HG02973 (cell line): ENCODE results near the gene SLF2.

Experiments
- ATAC-seq: cut with Tn5 transposase; IDR thresholded peaks from one replicate; pipeline ENCODE4 v1.9.1; 2021; ENCODE audit warnings: moderate library complexity; ENCODE audit not compliant: unreplicated experiment

The SLF2 gene

GRCh38 chr10:100998991-100999741 lies 86.4 kb downstream of the SLF2 start:
- peak; percentile 27 for ATAC-seq

GRCh38 chr10:100999742-101000126 lies 87.0 kb downstream of the SLF2 start, which contains the start of gene LZTS2:
TSS of gene LZTS2 (plus strand) at chr10:100999808. CDS start at chr10:101002539, 2,731 bp downstream.
- no peak for ATAC-seq

GRCh38 chr10:101000127-101000914 lies 87.6 kb downstream of the SLF2 start:
- ATAC-seq, result no peak

- ATAC-seq, result no peak
Observed at GRCh38 chr10:101000915-101001658, 88.3 kb downstream of the SLF2 start.

GRCh38 chr10:101001659-101002035 lies 88.9 kb downstream of the SLF2 start:
- ATAC-seq, result no peak

- ATAC-seq, result no peak
Observed at GRCh38 chr10:101002456-101002855, 89.7 kb downstream of the SLF2 start.

GRCh38 chr10:101003639-101004206 lies 91.0 kb downstream of the SLF2 start:
- no peak for ATAC-seq

GRCh38 chr10:101005361-101005760 lies 92.6 kb downstream of the SLF2 start:
- no peak for ATAC-seq

GRCh38 chr10:101005869-101006567 lies 93.3 kb downstream of the SLF2 start:
- ATAC-seq, result no peak

GRCh38 chr10:101006593-101007098 lies 93.9 kb downstream of the SLF2 start:
- ATAC-seq, result no peak

- no peak for ATAC-seq
Observed at GRCh38 chr10:101007099-101007711, 94.4 kb downstream of the SLF2 start.

GRCh38 chr10:101007915-101008822 lies 95.4 kb downstream of the SLF2 start:
- no peak for ATAC-seq

GRCh38 chr10:101008823-101009423 lies 96.2 kb downstream of the SLF2 start:
- ATAC-seq, result no peak

GRCh38 chr10:101010329-101010728 lies 97.6 kb downstream of the SLF2 start:
- ATAC-seq, result no peak

GRCh38 chr10:101011517-101012423 lies 99.0 kb downstream of the SLF2 start:
- no peak for ATAC-seq

GRCh38 chr10:101012525-101013364 lies 100.0 kb downstream of the SLF2 start:
- peak; percentile 57 for ATAC-seq
